OCI-LY7 (cell line): ENCODE results near the gene NME7. TPM values are rescaled to one million over a fixed set of nuclear protein-coding genes. Genes with fewer than 3 reads are reported as not detected.
"Not testable (repeated sequence)": the region's sequence is repeated elsewhere in the genome, so short reads cannot be mapped to it uniquely, and the experiment has no call there.

Experiments
- BruUV-seq: library from RNA; stranded (reverse); fragments of 400-500 nt; replicated peaks from 2 replicates; lab custom pipeline; 2021; lab: Mats Ljungman, UMichigan
- CTCF ChIA-PET: fragments of 300-600 bp; sonication (Branson Sonifier 250); formaldehyde crosslinking; loops from one replicate; lab custom pipeline; 2022; ENCODE audit warnings: antibody characterized with exemption; ENCODE audit not compliant: unreplicated experiment; lab: Charles Lee
- POLR2A ChIA-PET: fragments of 300-600 bp; sonication (Branson Sonifier 250); formaldehyde crosslinking; loops from one replicate; lab custom pipeline; 2022; ENCODE audit warnings: antibody characterized with exemption; lab: Charles Lee
- DNase-seq: peaks from one replicate; pipeline ENCODE4 v3.0.0-alpha.2; 2015; ENCODE audit warnings: low spot score
- H2AFZ ChIP-seq: fragments of 200-600 bp; sonication (generic), shearing (Covaris generic); 2 replicates; pipeline ENCODE4 v1.6.1; 2014; ENCODE audit warnings: mild to moderate bottlenecking, antibody characterized with exemption, low read length, moderate library complexity
- H3K27ac ChIP-seq: fragments of 200-600 bp; sonication (generic); 2 replicates; pipeline ENCODE4 v1.5.1; 2014; ENCODE audit warnings: mixed run types, low read depth, mild to moderate bottlenecking, moderate library complexity, low read length, inconsistent platforms; ENCODE audit not compliant: poor library complexity, severe bottlenecking
- H3K36me3 ChIP-seq: fragments of 200-600 bp; sonication (generic); 2 replicates; pipeline ENCODE4 v1.6.1; 2014; ENCODE audit warnings: mild to moderate bottlenecking, antibody characterized with exemption, low read length, moderate library complexity, mixed read lengths; ENCODE audit not compliant: insufficient read depth
- H3K4me1 ChIP-seq: fragments of 200-600 bp; sonication (generic); 2 replicates; pipeline ENCODE4 v1.5.1; 2014; ENCODE audit warnings: mild to moderate bottlenecking, low read length; ENCODE audit not compliant: insufficient read depth, poor library complexity, severe bottlenecking
- H3K4me2 ChIP-seq: fragments of 200-600 bp; sonication (generic); 2 replicates; pipeline ENCODE4 v1.6.1; 2014; ENCODE audit warnings: mild to moderate bottlenecking, low read length
- H3K4me3 ChIP-seq: fragments of 200-600 bp; sonication (generic); 2 replicates; pipeline ENCODE4 v1.5.1; 2014; ENCODE audit warnings: mild to moderate bottlenecking, low read depth, low read length; ENCODE audit not compliant: poor library complexity, severe bottlenecking
- H3K79me2 ChIP-seq: fragments of 200-600 bp; sonication (generic); 2 replicates; pipeline ENCODE4 v1.6.1; 2016; ENCODE audit warnings: low read depth, mild to moderate bottlenecking, low read length, moderate library complexity, mixed read lengths; ENCODE audit not compliant: insufficient read depth
- H3K9me2 ChIP-seq: fragments of 200-600 bp; sonication (generic); 2 replicates; pipeline ENCODE4 v1.6.1; 2016; ENCODE audit warnings: mild to moderate bottlenecking, low read length, mixed read lengths; ENCODE audit not compliant: insufficient read depth
- H3K9me3 ChIP-seq: fragments of 200-600 bp; sonication (generic); 2 replicates; pipeline ENCODE4 v1.6.1; 2014; ENCODE audit warnings: mild to moderate bottlenecking, mixed run types, low read length, mixed read lengths
- H4K20me1 ChIP-seq: fragments of 200-600 bp; sonication (generic); 2 replicates; pipeline ENCODE4 v1.6.1; 2014; ENCODE audit warnings: mild to moderate bottlenecking, antibody characterized with exemption, low read length, moderate library complexity, mixed read lengths; ENCODE audit not compliant: insufficient read depth
- EZH2phosphoT487 ChIP-seq: fragments of 200-600 bp; sonication (generic); IDR thresholded peaks from 2 replicates; pipeline ENCODE4 v1.6.1; 2018; ENCODE audit warnings: low read depth, borderline replicate concordance, mild to moderate bottlenecking, mixed run types, antibody characterized with exemption, low read length, moderate library complexity, mixed read lengths
- intact Hi-C: fragments of 100-400 bp; cut with micrococcal nuclease; formaldehyde crosslinking; loops from one replicate; pipeline ENCODE4 v1.10.0; 2022; ENCODE audit not compliant: unreplicated experiment
- total RNA-seq, 2 experiments: library from RNA; depleted of rRNA in 1 of 2; stranded (reverse); fragments of >200 nt in 1 of 2; shearing (Covaris generic) in 1 of 2; gene quantifications; 2 replicates each; pipeline ENCODE4 v1.2.3, GENCODE V29; 2014 to 2022
- TF ChIP-seq, protein P1 (sequence below): fragments of 200-600 bp; sonication (generic); conservative IDR thresholded peaks from 2 replicates; pipeline ENCODE4 v1.5.1; 2014; ENCODE audit warnings: mild to moderate bottlenecking, antibody characterized with exemption, low read length, moderate library complexity, mixed read lengths

NME7 gene
- total RNA-seq, 2 experiments from 2014 or later, result 9.3 to 17.0 TPM

DNA sequence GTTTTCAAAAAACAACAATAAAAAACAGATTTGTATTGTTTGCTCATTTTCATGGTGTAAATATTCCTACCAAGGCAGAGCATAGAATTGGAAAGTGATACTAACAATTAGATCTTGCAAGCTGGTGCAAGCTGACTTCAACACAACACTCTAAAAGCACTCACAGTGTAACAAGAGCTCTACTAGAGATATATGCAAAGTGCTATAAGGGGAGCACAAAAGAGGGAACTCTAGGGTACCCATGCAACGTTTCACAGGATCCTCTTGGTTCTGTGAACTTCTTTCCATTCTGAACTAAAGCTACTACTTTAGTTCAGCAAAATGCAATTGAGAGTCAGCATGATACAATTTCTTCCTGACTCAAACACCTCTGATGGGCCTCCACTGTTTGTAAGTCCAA is 182.8 kb downstream of the NME7 start:
- CTCF ChIA-PET, result no interaction called here
- intact Hi-C loops, result no loop called here
- POLR2A ChIA-PET, result interaction anchor here (0.6 kb wide), 1 partner anchor 14 kb away, joined by 3 read pairs; no protein-coding TSS in a partner anchor
- Histone ChIP-seq H3K4me2 (no peak overlapping the region), H3K27ac (no peak overlapping the region), H4K20me1 (no peaks in the 10 kb centered on the region), H3K79me2 (no peaks in the 10 kb centered on the region), H3K4me1 (no peaks in the 10 kb centered on the region), H3K4me3 (no peak overlapping the region), H3K9me2 (no peaks in the 10 kb centered on the region), H3K36me3 (no peaks in the 10 kb centered on the region), H2AFZ (no peak overlapping the region), H3K9me3 (no peaks in the 10 kb centered on the region)
- DNase-seq, result no peak
- no peak for TF ChIP-seq EZH2phosphoT487
- TF ChIP-seq, protein P1, sequence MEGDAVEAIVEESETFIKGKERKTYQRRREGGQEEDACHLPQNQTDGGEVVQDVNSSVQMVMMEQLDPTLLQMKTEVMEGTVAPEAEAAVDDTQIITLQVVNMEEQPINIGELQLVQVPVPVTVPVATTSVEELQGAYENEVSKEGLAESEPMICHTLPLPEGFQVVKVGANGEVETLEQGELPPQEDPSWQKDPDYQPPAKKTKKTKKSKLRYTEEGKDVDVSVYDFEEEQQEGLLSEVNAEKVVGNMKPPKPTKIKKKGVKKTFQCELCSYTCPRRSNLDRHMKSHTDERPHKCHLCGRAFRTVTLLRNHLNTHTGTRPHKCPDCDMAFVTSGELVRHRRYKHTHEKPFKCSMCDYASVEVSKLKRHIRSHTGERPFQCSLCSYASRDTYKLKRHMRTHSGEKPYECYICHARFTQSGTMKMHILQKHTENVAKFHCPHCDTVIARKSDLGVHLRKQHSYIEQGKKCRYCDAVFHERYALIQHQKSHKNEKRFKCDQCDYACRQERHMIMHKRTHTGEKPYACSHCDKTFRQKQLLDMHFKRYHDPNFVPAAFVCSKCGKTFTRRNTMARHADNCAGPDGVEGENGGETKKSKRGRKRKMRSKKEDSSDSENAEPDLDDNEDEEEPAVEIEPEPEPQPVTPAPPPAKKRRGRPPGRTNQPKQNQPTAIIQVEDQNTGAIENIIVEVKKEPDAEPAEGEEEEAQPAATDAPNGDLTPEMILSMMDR, result no peak
- BruUV-seq, result no TSS peak

DNA sequence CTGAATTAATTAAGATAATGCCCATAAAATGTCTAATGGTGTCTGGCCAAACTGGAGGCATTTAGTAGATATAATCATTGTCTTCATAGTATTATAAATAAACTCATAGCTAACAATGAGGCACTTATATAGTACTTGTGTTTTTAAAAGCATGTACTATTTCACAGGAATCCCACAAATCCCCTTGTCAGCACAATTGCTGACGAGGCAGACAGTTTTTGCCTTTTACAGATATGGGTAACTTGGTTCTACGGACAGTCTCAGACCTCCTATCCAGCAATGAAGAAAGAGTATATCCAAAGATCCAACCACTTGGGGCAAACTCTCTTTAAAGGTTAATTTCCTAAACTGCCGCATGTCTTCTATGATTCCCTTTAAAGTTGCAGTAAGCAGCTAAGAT is 187.4 kb downstream of the NME7 start:
- no peaks in the 10 kb centered on the region for H3K79me2 ChIP-seq
- no peak overlapping the region for H2AFZ ChIP-seq
- no TSS peak for BruUV-seq
- CTCF ChIA-PET, result no interaction called here
- no peak overlapping the region for H3K4me3 ChIP-seq
- no peaks in the 10 kb centered on the region for H3K9me3 ChIP-seq
- no peaks in the 10 kb centered on the region for H4K20me1 ChIP-seq
- POLR2A ChIA-PET, result interaction anchor here (1.0 to 2.3 kb wide), 3 partner anchors 10 to 15 kb away, joined by 3 to 9 read pairs (median 3); no protein-coding TSS in a partner anchor
- no peaks in the 10 kb centered on the region for H3K4me1 ChIP-seq
- H3K36me3 ChIP-seq, result no peaks in the 10 kb centered on the region
- no peak overlapping the region for H3K27ac ChIP-seq
- DNase-seq, result no peak
- H3K9me2 ChIP-seq, result no peaks in the 10 kb centered on the region
- intact Hi-C loops, result no loop called here
- TF ChIP-seq, protein P1, result no peak
- no peak for TF ChIP-seq EZH2phosphoT487
- H3K4me2 ChIP-seq, result no peak overlapping the region

DNA sequence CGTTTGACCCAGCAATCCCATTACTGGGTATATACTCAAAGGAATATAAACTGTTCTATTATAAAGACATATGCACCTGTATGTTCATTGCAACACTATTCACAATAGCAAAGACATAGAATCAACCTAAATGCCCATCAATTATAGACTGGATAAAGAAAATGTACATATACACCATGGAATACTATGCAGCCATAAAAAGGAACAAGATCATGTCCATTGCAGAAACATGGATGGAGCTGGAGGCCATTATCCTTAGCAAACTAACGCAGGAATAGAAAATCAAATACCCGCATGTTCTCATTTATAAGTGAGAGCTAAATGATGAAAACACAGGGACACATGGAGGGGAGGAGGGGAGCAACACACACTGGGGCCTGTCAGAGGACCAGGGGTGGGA is 188.2 kb downstream of the NME7 start:
- BruUV-seq, DNase-seq, intact Hi-C loops, H3K27ac ChIP-seq, H3K9me2 ChIP-seq, H2AFZ ChIP-seq, H3K36me3 ChIP-seq, H3K9me3 ChIP-seq, H3K4me3 ChIP-seq, H3K79me2 ChIP-seq, H4K20me1 ChIP-seq, H3K4me1 ChIP-seq, H3K4me2 ChIP-seq: not testable (repeated sequence)
- CTCF ChIA-PET, result interaction anchor here (0.6 kb wide), 1 partner anchor 70 kb away, joined by 4 read pairs; no protein-coding TSS in a partner anchor
- POLR2A ChIA-PET, result interaction anchor here (1.0 to 2.3 kb wide), 3 partner anchors 8 to 10 kb away, joined by 3 to 9 read pairs (median 6); no protein-coding TSS in a partner anchor
